Hippocampal formation (tissue), 2 donors: ENCODE data around the gene SLC35A5.

Experiments used
- DNase-seq, 2 donors: peaks; one replicate each; lab custom pipeline; 2025; lab: John Stamatoyannopoulos, UW

Gene SLC35A5

GRCh38 chr3:112572701-112573100 is 10.9 kb downstream of the SLC35A5 start:
- DNase-seq: no peak

- DNase-seq: no peak
Measured at GRCh38 chr3:112579232-112579631, 17.4 kb downstream of the SLC35A5 start.

- DNase-seq: no peak
Measured at GRCh38 chr3:112579697-112580096, 17.9 kb downstream of the SLC35A5 start.

GRCh38 chr3:112582244-112582874 is 20.5 kb downstream of the SLC35A5 start:
- DNase-seq: peak; percentile 6 to 19

- no peak for DNase-seq
Measured at GRCh38 chr3:112583105-112583504, 21.3 kb downstream of the SLC35A5 start.

GRCh38 chr3:112585782-112586181 is 23.9 kb downstream of the SLC35A5 start:
- no peak for DNase-seq

GRCh38 chr3:112587336-112587735 is 25.5 kb downstream of the SLC35A5 start:
- DNase-seq: no peak

- DNase-seq: no peak
Measured at GRCh38 chr3:112593258-112593657, 31.4 kb downstream of the SLC35A5 start.

- DNase-seq: no peak
Measured at GRCh38 chr3:112594856-112595255, 33.0 kb downstream of the SLC35A5 start.

GRCh38 chr3:112597945-112598344 is 36.1 kb downstream of the SLC35A5 start:
- DNase-seq: no peak

GRCh38 chr3:112598731-112599130 is 36.9 kb downstream of the SLC35A5 start:
- no peak for DNase-seq

- DNase-seq: no peak
Measured at GRCh38 chr3:112602217-112602838, 40.5 kb downstream of the SLC35A5 start.

- no peak for DNase-seq
Measured at GRCh38 chr3:112604536-112604935, 42.7 kb downstream of the SLC35A5 start.

GRCh38 chr3:112605285-112605684 is 43.4 kb downstream of the SLC35A5 start:
- peak; percentile 8 to 29 for DNase-seq

- no peak for DNase-seq
Measured at GRCh38 chr3:112606098-112606497, 44.3 kb downstream of the SLC35A5 start.

GRCh38 chr3:112607863-112608262 is 46.0 kb downstream of the SLC35A5 start:
- DNase-seq: no peak

- DNase-seq: no peak
Measured at GRCh38 chr3:112610121-112610520, 48.3 kb downstream of the SLC35A5 start.

- DNase-seq: no peak
Measured at GRCh38 chr3:112611752-112612515, 50.1 kb downstream of the SLC35A5 start.

GRCh38 chr3:112615989-112616731 is 54.3 kb downstream of the SLC35A5 start:
- DNase-seq: no peak

GRCh38 chr3:112617285-112617684 is 55.4 kb downstream of the SLC35A5 start:
- DNase-seq: no peak

- no peak for DNase-seq
Measured at GRCh38 chr3:112619295-112619694, 57.5 kb downstream of the SLC35A5 start.

GRCh38 chr3:112623213-112623612 is 61.4 kb downstream of the SLC35A5 start:
- no peak for DNase-seq
